Pancreas (tissue), 10 donors: ENCODE data around the gene FOXE3. TPM values are rescaled to one million over a fixed set of nuclear protein-coding genes. Genes with fewer than 3 reads are reported as not detected.

Experiments used
- ATAC-seq, 4 donors: fragments of 200-7000 bp; cut with Tn5 transposase; one replicate each; pipeline versions ENCODE4 v1.8.0 to v1.9.1; 2020; ENCODE audit warnings: mild to moderate bottlenecking in 4 of 4, moderate library complexity in 4 of 4
- DNase-seq, 6 donors: peaks; one replicate each; pipeline ENCODE4 v3.0.0-alpha.2; 2020
- FAIRE-seq: peaks from 2 replicates; lab custom pipeline; 2012; peaks lifted over from hg19 to GRCh38; lab: Jason Lieb, UNC
- H3K27ac ChIP-seq, 4 donors: fragments of 200-600 bp; sonication (generic); 1 replicate in 3 of 4; 2 replicates in 1 of 4; pipeline versions ENCODE4 v1.5.0 to v1.8.0; 2020
- H3K27me3 ChIP-seq, 4 donors: fragments of 200-600 bp; one replicate each; pipeline ENCODE4 v1.8.0; 2021
- H3K36me3 ChIP-seq, 3 donors: fragments of 200-600 bp; sonication (generic) in 1 of 3; one replicate each; pipeline versions ENCODE4 v1.5.0 to v1.8.0; 2020 to 2021
- H3K4me1 ChIP-seq, 3 donors: fragments of 200-600 bp; one replicate each; pipeline ENCODE4 v1.8.0; 2021
- H3K4me3 ChIP-seq, 4 donors: fragments of 200-600 bp; sonication (generic) in 2 of 4; one replicate each; pipeline versions ENCODE4 v1.5.0 to v1.8.0; 2020 to 2021
- H3K9me3 ChIP-seq, 4 donors: fragments of 200-600 bp; one replicate each; pipeline ENCODE4 v1.8.0; 2021
- CTCF ChIP-seq, 4 donors: fragments of 200-600 bp; sonication (generic) in 3 of 4; IDR thresholded peaks; one replicate each; pipeline versions ENCODE4 v1.5.0 to v1.8.0; 2021; ENCODE audit warnings: antibody characterized with exemption in 4 of 4
- WGBS, 2 donors: extraction: QIAGEN DNeasy Blood & Tissue Kit; methylation state at CpG; one replicate each; pipeline ENCODE4 v1.1.7; 2013; 5-methylcytosine and 5-hydroxymethylcytosine counted together
- intact Hi-C, 3 donors: fragments of 100-400 bp; cut with DNase I; formaldehyde crosslinking; loops; one replicate each; pipeline versions ENCODE4 v1.11.1 to v1.14.2; 2022
- polyA plus RNA-seq, 2 donors: library from polyadenylated mRNA; stranded (reverse); fragments of 200-250 nt; gene quantifications; one replicate each; pipeline ENCODE4 v1.2.3, GENCODE V29; 2013
- total RNA-seq, 6 donors: library from RNA; stranded (reverse); fragmentation: NEBNext Ultra II Directional in 4 of 6; extraction: Animal tissue kit (Norgen Biotek cat#: 25700) in 4 of 6; gene quantifications; one replicate each; pipeline versions ENCODE4 v1.2.1 to v1.2.4, GENCODE V29; 2021 to 2023
- donor health status: healthy with polysubstance abuse.
- donor health status: DM: no; HTN: no; CAD: no; lungs with moderate emphysema.
- donor health status: DM: no; HTN: no; CAD: no.
- donor health status: control.
- donor health status: control.
- donor health status: Bipolar disorder and iron deficiency.
- donor health status: DM: yes; HTN: yes; CAD: no.
- donor health status: DM: no; HTN: no; CAD: no.
- donor health status: DM: no; HTN: no; CAD: no.
- donor health status: DM: yes; HTN: yes; CAD: no.

Gene FOXE3
- total and polyA plus RNA-seq, 8 donors, result not detected

- H3K9me3 ChIP-seq, result no peaks in the 10 kb centered on the region
- intact Hi-C loops, result no loop called here
- ATAC-seq (no peak), FAIRE-seq (no peak), DNase-seq (no peak)
- H3K27me3 ChIP-seq, result peaks cover 0 to 4% (median 0%) of the 10 kb centered on the region in 4 donors
- no peak overlapping the region for H3K27ac ChIP-seq
- no peak overlapping the region for H3K4me3 ChIP-seq
- 77 to 78% methylated on average over 4 of the region's 4 CpGs for WGBS, 2 donors
- TF ChIP-seq CTCF (IDR thresholded peaks at IDR 0.05), result no peak
- H3K36me3 ChIP-seq, result no peaks in the 10 kb centered on the region
- H3K4me1 ChIP-seq, result no peaks in the 10 kb centered on the region
These were observed 13.5 kb upstream of the FOXE3 start for GRCh38 chr1:47402591-47402990.

DNA sequence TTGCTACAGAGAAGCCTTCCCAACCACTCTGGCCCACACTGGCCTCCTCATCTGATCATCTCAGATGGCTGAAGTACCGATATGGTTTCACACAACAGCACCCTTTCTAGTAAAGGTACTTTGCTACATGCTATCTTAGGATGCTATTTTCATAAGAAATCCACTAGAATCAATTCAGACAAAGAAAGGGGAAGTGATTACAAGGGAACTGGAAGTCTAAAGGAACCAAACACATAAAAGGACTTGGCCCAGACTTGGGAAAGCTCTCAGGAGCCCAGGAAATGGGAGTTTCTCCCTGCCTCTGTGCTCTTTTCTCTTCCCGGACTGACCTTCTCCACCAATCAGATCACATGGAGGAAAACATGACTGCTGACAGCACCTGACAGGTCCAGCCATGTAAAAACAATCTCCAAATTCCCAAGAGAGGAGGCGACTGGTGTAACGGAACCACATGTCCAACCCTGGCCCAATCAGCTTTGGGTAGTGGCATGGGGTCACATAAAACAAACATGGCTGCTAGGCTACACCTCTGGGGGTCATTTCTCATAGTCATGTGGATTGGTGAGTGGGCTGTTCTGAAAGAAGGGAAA is 12.7 kb upstream of the FOXE3 start:
- Histone ChIP-seq H3K27me3 (peaks cover 0 to 4% (median 0%) of the 10 kb centered on the region in 4 donors), H3K9me3 (no peaks in the 10 kb centered on the region), H3K36me3 (no peaks in the 10 kb centered on the region), H3K4me1 (no peaks in the 10 kb centered on the region), H3K4me3 (no peak overlapping the region), H3K27ac (no peak overlapping the region)
- intact Hi-C loops, result no loop called here
- FAIRE-seq (no peak), ATAC-seq (no peak), DNase-seq (no peak)
- WGBS, 2 donors, result 81 to 86% methylated on average over 4 of the region's 4 CpGs
- no peak for TF ChIP-seq CTCF (IDR thresholded peaks at IDR 0.05)

- ATAC-seq, result no peak
- no peaks in the 10 kb centered on the region for H3K36me3 ChIP-seq
- intact Hi-C loops, result no loop called here
- no peak overlapping the region for H3K27ac ChIP-seq
- no peaks in the 10 kb centered on the region for H3K4me1 ChIP-seq
- no peak for DNase-seq
- peaks cover 0 to 4% (median 0%) of the 10 kb centered on the region in 4 donors for H3K27me3 ChIP-seq
- WGBS, 2 donors, result 75 to 80% methylated on average over 5 of the region's 5 CpGs
- no peaks in the 10 kb centered on the region for H3K9me3 ChIP-seq
- no peak overlapping the region for H3K4me3 ChIP-seq
- TF ChIP-seq CTCF (IDR thresholded peaks at IDR 0.05), result no peak
- FAIRE-seq, result no peak
These were observed 10.4 kb upstream of the FOXE3 start for GRCh38 chr1:47405697-47406096.

- Histone ChIP-seq H3K27ac (no peak overlapping the region), H3K9me3 (no peaks in the 10 kb centered on the region), H3K36me3 (no peaks in the 10 kb centered on the region), H3K4me1 (no peaks in the 10 kb centered on the region), H3K4me3 (no peak overlapping the region), H3K27me3 (peaks cover 0 to 4% (median 0%) of the 10 kb centered on the region in 4 donors)
- FAIRE-seq, result no peak
- 74 to 82% methylated on average over 5 of the region's 5 CpGs for WGBS, 2 donors
- no peak for TF ChIP-seq CTCF (IDR thresholded peaks at IDR 0.05)
- no peak for DNase-seq
- ATAC-seq, result no peak
- intact Hi-C loops, result no loop called here
These were observed 9.1 kb upstream of the FOXE3 start for GRCh38 chr1:47406966-47407365.

- Histone ChIP-seq H3K9me3 (no peaks in the 10 kb centered on the region), H3K4me1 (no peaks in the 10 kb centered on the region), H3K4me3 (no peak overlapping the region), H3K27ac (no peak overlapping the region), H3K27me3 (peaks cover 0 to 4% (median 0%) of the 10 kb centered on the region in 4 donors), H3K36me3 (no peaks in the 10 kb centered on the region)
- FAIRE-seq (no peak), DNase-seq (no peak), ATAC-seq (no peak)
- no peak for TF ChIP-seq CTCF (IDR thresholded peaks at IDR 0.05)
- 77 to 82% methylated on average over 3 of the region's 3 CpGs for WGBS, 2 donors
- intact Hi-C loops, result no loop called here
These were observed 8.6 kb upstream of the FOXE3 start for GRCh38 chr1:47407481-47407880.
